ENCODE measurements around the gene HLCS.

- TF ChIP-seq CTCF (IDR thresholded peaks at IDR 0.05; ENCODE audit: control extremely low read depth in 1 of 3, insufficient read depth in 1 of 3, low read depth in 1 of 3, low read length in 3 of 3) (no peak), EZH2 (IDR thresholded peaks at IDR 0.05; ENCODE audit: low read depth, low read length, severe bottlenecking) (no peak), CREB1 (IDR thresholded peaks at IDR 0.05) (no peak)
These were observed 232.6 kb downstream of the HLCS start for GRCh38 chr21:36733857-36734256.

All from H1 (cell line).